Measurements from ENCODE around the gene DPF1. TPM values are rescaled to one million over a fixed set of nuclear protein-coding genes. Genes with fewer than 3 reads are reported as not detected.

The DPF1 gene
- total RNA-seq, 1 donor from 2014 or later, result 2.4 TPM

DNA sequence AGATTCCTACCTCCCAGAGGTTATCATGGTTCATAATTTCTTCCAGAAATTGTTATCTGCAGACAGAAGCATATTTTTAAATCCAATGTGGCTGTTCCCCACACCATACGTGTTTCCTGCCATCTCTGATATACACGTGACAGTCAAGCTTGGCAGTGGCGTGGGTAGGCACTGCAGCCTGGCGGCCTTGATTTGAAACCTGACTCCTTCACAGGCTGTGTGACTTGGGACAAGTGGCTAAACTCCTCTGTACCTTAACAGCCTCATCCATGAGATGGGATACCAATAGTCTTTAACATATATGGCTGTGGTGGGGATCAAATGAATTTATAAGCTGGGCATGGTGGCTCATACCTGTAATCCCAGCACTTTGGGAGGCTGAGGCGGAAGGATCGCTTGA lies 33.2 kb downstream of the DPF1 start:
- Mint-ChIP-seq H3K4me1 (ENCODE audit: low read depth) (no peaks in the 10 kb centered on the region), H3K27me3 (ENCODE audit: low read depth) (no peaks in the 10 kb centered on the region), H3K27ac (ENCODE audit: unreplicated experiment) (no peak overlapping the region), H3K9me3 (ENCODE audit: low read depth) (no peaks in the 10 kb centered on the region), H3K36me3 (ENCODE audit: low read depth) (peaks cover 3% of the 10 kb centered on the region), H3K4me3 (ENCODE audit: unreplicated experiment) (no peak overlapping the region)
- TF ChIP-seq, protein P1, sequence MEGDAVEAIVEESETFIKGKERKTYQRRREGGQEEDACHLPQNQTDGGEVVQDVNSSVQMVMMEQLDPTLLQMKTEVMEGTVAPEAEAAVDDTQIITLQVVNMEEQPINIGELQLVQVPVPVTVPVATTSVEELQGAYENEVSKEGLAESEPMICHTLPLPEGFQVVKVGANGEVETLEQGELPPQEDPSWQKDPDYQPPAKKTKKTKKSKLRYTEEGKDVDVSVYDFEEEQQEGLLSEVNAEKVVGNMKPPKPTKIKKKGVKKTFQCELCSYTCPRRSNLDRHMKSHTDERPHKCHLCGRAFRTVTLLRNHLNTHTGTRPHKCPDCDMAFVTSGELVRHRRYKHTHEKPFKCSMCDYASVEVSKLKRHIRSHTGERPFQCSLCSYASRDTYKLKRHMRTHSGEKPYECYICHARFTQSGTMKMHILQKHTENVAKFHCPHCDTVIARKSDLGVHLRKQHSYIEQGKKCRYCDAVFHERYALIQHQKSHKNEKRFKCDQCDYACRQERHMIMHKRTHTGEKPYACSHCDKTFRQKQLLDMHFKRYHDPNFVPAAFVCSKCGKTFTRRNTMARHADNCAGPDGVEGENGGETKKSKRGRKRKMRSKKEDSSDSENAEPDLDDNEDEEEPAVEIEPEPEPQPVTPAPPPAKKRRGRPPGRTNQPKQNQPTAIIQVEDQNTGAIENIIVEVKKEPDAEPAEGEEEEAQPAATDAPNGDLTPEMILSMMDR (IDR thresholded peaks at IDR 0.05), result no peak
- no peak for DNase-seq (ENCODE audit: low spot score)

DNA sequence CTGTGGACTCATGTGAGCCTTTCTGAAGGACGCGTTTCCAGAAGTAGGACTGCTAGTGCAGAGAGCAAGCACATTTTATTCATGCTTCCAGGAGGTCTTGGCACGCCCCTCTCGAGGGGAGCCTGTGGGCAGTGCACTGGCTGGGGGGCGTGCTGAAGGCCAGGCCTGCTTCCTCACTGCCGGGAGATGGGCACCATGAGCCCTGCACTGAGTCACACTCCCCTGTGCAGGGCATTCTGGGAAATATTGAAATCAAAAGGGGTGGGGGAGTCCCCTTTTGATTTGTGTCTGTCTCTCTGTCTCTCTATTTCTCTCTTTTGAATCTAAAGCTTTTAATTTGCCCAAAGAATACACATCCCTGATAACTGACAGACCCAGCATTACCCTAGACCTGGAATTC lies 34.0 kb downstream of the DPF1 start:
- Mint-ChIP-seq H3K9me3 (ENCODE audit: low read depth) (no peaks in the 10 kb centered on the region), H3K4me1 (ENCODE audit: low read depth) (no peaks in the 10 kb centered on the region), H3K4me3 (ENCODE audit: unreplicated experiment) (no peak overlapping the region), H3K36me3 (ENCODE audit: low read depth) (peaks cover 3% of the 10 kb centered on the region), H3K27ac (ENCODE audit: unreplicated experiment) (peak overlapping the region; percentile 37), H3K27me3 (ENCODE audit: low read depth) (no peaks in the 10 kb centered on the region)
- no peak for DNase-seq (ENCODE audit: low spot score)
- TF ChIP-seq, protein P1 (IDR thresholded peaks at IDR 0.05), result no peak

DNA sequence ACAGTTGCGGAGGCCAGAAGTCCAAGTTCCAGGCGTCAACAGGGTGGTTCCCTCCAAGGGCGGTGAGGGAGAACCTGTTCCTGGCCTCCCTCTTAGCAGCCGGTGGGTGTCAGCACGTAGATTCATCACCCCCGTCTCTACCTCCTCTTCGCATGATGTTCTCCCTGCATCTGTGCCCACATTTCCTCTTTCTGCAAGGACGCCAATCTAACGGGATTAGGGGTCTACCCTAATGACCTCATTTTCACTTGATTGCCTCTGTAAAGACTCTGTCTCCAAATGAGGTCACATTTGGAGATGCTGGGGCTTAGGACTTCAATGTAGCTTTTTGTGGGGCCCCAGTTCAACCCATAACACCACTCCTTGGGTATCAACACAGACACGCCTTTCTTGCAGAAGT lies 38.5 kb downstream of the DPF1 start:
- Mint-ChIP-seq H3K4me1 (ENCODE audit: low read depth) (no peaks in the 10 kb centered on the region), H3K4me3 (ENCODE audit: unreplicated experiment) (no peak overlapping the region), H3K27ac (ENCODE audit: unreplicated experiment) (no peak overlapping the region), H3K27me3 (ENCODE audit: low read depth) (no peaks in the 10 kb centered on the region), H3K36me3 (ENCODE audit: low read depth) (peaks cover 16% of the 10 kb centered on the region), H3K9me3 (ENCODE audit: low read depth) (peaks cover 5% of the 10 kb centered on the region)
- TF ChIP-seq, protein P1 (IDR thresholded peaks at IDR 0.05), result no peak
- no peak for DNase-seq (ENCODE audit: low spot score)

DNA sequence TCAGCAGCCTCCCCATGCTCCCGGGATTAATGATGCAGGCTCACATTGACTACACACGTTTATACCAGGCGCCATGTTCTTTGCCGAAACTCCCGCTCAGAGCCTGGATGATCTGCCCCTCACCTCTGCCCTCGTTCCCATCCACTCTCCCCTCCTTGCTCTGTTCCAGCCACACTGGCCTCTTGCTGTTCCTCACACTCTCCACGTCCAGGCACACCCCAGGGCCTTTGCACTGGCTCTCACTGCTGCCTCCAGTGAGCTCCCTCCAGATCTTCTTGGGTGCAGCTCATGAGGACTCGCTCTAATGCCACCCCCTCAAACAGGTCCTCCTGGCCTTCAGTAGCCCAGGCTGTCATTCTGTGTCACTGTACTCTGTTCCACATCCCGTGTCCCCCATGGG lies 39.2 kb downstream of the DPF1 start:
- Mint-ChIP-seq H3K4me1 (ENCODE audit: low read depth) (no peaks in the 10 kb centered on the region), H3K36me3 (ENCODE audit: low read depth) (peaks cover 16% of the 10 kb centered on the region), H3K27ac (ENCODE audit: unreplicated experiment) (no peak overlapping the region), H3K4me3 (ENCODE audit: unreplicated experiment) (no peak overlapping the region), H3K27me3 (ENCODE audit: low read depth) (no peaks in the 10 kb centered on the region), H3K9me3 (ENCODE audit: low read depth) (peaks cover 8% of the 10 kb centered on the region)
- TF ChIP-seq, protein P1 (IDR thresholded peaks at IDR 0.05), result no peak
- DNase-seq (ENCODE audit: low spot score), result no peak

DNA sequence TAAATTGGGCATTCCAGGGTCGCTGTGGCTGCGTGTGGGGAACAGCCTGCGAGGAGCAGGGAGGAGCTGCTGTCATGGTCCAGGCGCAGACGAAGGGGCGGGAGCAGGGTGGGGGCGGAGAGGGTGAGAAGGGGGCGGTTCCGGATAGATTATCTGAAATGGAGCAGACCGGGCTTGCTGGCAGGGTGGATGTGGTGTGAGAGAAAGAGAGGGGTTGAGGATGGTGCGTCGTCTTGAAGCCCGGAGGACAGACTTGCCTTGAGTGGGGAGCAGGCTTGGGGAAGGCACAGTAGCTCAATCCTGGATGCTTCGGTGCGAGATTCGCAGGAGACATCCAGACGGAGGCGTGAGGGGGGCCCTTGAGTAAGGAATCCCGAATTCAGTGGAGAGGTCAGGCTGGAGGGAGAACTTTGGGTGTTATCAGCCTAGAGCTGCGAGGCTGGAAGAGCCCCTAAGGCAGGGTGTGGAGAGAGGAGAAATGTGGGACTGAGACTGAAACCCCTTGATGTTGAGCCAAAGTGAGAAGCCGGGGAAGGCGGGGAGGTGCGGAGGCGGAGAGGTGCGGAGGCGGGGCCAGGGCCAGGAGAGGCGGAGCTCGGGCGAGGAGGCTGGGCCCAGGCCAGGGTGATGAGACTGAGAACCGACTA lies 40.6 kb downstream of the DPF1 start:
- Mint-ChIP-seq H3K27ac (ENCODE audit: unreplicated experiment) (no peak overlapping the region), H3K4me1 (ENCODE audit: low read depth) (no peaks in the 10 kb centered on the region), H3K27me3 (ENCODE audit: low read depth) (no peaks in the 10 kb centered on the region), H3K4me3 (ENCODE audit: unreplicated experiment) (no peak overlapping the region), H3K9me3 (ENCODE audit: low read depth) (peaks cover 15% of the 10 kb centered on the region), H3K36me3 (ENCODE audit: low read depth) (peaks cover 17% of the 10 kb centered on the region)
- no peak for DNase-seq (ENCODE audit: low spot score)
- TF ChIP-seq, protein P1 (IDR thresholded peaks at IDR 0.05), result no peak
